ENCODE results near the gene CCN5.
"Not testable (repeated sequence)": the region's sequence is repeated elsewhere in the genome, so short reads cannot be mapped to it uniquely, and the experiment has no call there.

Gene CCN5

DNA sequence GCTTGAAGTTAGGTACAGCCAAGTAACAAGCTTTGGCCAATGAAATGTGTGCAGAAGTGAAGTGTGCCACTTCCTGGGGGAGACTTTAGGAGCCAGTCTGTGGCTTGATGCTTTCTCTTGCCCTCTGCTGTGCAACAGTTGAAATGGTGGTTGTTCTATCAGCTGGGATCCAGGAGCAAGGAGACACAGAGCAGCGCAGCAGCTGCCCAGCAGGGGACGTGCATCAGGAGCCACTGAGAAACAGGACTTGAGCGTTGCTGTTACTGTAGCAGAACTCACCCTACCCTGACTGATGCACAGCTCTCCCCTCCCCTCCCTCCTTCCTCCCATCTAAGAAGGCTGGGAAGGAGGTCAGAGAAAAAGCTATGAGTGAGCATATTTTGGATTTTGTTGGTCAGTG lies 18.9 kb upstream of the CCN5 start:
- DNase-seq (ENCODE audit: low read depth), result no peak
- TF ChIP-seq, protein P1, sequence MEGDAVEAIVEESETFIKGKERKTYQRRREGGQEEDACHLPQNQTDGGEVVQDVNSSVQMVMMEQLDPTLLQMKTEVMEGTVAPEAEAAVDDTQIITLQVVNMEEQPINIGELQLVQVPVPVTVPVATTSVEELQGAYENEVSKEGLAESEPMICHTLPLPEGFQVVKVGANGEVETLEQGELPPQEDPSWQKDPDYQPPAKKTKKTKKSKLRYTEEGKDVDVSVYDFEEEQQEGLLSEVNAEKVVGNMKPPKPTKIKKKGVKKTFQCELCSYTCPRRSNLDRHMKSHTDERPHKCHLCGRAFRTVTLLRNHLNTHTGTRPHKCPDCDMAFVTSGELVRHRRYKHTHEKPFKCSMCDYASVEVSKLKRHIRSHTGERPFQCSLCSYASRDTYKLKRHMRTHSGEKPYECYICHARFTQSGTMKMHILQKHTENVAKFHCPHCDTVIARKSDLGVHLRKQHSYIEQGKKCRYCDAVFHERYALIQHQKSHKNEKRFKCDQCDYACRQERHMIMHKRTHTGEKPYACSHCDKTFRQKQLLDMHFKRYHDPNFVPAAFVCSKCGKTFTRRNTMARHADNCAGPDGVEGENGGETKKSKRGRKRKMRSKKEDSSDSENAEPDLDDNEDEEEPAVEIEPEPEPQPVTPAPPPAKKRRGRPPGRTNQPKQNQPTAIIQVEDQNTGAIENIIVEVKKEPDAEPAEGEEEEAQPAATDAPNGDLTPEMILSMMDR (conservative IDR thresholded peaks at IDR 0.05; ENCODE audit: low read depth, low read length), result peak; percentile 10
- H3K4me3 ChIP-seq (ENCODE audit: low read depth, low read length), result no peak overlapping the region

DNA sequence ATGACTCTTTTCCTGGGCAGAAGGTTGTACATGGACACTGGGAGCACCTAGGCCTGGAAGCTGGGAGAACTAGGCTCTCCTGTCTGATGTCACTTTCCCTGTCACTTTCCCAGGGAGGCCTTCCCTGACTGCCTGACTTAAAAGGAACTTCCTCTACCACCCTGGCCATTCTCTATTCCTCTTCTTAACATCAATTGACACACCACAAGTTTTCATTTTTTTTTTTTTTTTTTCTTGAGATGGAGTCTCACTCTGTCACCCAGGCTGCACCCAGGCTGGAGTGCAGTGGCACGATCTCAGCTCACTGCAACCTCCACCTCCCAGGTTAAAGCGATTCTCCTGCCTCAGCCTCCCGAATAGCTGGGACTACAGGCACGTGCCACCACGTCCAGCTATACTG lies 18.1 kb upstream of the CCN5 start:
- DNase-seq (ENCODE audit: low read depth); H3K4me3 ChIP-seq (ENCODE audit: low read depth, low read length): not testable (repeated sequence)

DNA sequence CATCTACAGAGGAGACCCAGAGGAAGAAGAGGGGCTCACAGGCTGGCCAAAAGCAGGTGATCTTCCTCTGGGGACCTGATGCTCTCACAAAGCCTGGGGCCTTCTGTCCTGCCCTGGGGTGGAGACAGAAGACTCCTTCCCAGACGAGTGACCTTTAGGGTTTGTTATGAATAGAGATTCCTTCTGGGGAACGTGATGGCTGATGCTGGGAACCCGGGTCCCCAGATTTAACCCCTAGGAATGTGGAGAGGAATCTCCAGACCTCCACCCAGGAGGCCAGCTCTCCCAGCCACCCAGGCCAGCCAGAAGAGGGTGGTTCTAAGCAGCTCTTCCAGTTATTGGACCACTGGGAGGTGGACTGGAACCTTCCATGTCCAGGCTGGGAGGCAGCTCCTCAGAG lies 16.8 kb upstream of the CCN5 start:
- TF ChIP-seq, protein P1 (conservative IDR thresholded peaks at IDR 0.05; ENCODE audit: low read depth, low read length), result no peak
- H3K4me3 ChIP-seq (ENCODE audit: low read depth, low read length), result no peak overlapping the region

DNA sequence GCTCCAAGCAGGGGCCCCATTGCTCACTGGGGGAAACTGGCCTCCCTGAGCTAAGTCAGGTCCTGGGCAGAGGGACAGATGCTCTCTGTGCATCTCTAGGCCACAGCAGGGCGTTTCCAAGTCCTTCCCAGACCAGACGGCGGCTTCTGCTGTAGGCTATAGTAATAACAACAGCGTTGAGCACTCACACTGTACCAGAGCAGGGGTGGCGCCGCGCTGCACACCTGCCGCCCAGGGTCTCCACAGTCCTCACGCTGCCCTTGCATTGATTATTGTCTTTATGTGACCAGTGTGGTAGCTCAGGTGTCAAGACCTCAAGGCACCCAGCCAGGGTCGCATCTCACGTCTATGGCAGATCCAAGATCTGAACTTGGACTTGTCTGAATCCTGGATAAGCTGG lies 14.9 kb upstream of the CCN5 start:
- no peak overlapping the region for H3K4me3 ChIP-seq (ENCODE audit: low read depth, low read length)
- no peak for DNase-seq (ENCODE audit: low read depth)
- TF ChIP-seq, protein P1 (conservative IDR thresholded peaks at IDR 0.05; ENCODE audit: low read depth, low read length), result no peak

More for the DNA sequence above, 16.8 kb upstream of the CCN5 start:
- no peak for DNase-seq (ENCODE audit: low read depth)

DNA sequence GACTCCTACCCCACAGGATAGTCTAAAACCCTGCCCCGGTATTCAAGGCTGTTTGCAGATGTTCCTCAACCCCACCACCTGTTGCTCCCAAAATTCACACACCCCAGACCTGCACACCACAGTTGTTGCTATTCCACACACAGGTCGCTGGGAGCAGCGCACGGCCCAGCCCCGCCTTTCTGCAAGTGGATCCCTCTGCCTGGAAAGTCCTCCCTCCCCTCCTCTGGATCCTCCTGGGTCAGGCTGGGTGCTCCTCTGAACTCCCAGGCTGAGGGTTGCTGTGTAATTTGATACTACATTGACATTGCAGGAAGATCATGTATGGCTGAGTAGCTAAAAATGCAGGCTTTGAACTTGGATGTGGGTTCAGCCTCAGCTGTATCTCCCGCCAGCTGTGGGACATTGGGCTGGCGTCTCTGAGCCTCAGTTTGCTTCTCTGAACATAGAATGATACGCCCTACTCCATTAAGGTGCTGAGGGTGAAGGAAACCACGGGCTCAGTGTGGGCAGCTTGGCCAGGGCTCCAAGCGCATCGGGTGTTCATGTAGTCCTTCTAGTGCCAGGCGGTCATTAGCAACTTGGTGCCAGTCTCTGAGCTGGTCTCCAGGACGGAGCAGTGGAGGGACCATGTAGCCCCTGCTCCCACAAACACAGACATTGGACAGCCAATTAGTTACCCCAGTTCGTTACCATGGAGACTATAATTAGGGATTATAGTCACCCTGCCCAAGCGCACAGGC lies 13.9 kb upstream of the CCN5 start:
- TF ChIP-seq, protein P1 (conservative IDR thresholded peaks at IDR 0.05; ENCODE audit: low read depth, low read length), result no peak
- H3K4me3 ChIP-seq (ENCODE audit: low read depth, low read length), result no peak overlapping the region
- peak; percentile 61 for DNase-seq (ENCODE audit: low read depth)

DNA sequence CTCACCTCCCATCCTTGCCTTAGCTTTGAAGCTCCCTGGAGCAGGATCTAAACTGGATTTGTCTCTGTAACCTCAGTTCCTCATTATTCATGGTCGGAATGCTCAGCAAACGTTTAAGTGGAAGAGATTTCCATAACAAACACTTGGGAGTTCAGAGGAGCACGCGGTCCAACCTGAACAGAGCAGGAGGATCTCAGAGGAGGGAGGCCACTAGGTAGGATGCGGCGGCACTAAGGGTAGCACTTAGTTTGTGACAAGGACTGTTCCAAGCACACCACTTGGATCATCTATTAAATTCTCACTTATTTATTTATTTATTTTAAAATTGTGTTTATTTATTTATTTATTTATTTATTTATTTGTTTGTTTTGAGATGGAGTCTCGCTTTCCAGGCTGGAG lies 13.3 kb upstream of the CCN5 start:
- DNase-seq (ENCODE audit: low read depth), result no peak
- H3K4me3 ChIP-seq (ENCODE audit: low read depth, low read length), result no peak overlapping the region
- TF ChIP-seq, protein P1 (conservative IDR thresholded peaks at IDR 0.05; ENCODE audit: low read depth, low read length), result no peak

DNA sequence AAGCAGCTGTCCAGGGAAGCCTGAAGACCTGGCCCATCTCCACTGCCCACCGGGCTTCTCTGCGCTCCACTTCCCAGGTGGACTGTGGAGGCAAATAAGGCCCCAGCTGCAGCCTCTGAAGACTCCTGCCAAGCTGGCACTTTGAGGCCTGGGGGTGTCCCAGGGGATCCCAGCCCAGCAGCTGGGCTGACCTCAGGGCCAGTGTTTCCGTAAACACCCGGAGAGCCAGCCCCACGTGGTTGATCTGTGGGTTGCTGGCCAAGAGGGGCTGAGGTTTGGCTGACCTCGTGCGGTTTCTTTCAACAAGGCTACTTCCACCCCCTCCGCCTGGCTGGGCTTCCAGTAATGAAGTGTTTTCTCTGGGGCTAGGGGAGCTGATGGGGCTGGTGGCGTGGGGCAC lies 12.4 kb upstream of the CCN5 start:
- DNase-seq (ENCODE audit: low read depth), result peak; percentile 98
- TF ChIP-seq, protein P1 (conservative IDR thresholded peaks at IDR 0.05; ENCODE audit: low read depth, low read length), result no peak
- no peak overlapping the region for H3K4me3 ChIP-seq (ENCODE audit: low read depth, low read length)

Measured in choroid plexus epithelial cell (primary cell).